Measurements from ENCODE around the gene PGS1.

DNA sequence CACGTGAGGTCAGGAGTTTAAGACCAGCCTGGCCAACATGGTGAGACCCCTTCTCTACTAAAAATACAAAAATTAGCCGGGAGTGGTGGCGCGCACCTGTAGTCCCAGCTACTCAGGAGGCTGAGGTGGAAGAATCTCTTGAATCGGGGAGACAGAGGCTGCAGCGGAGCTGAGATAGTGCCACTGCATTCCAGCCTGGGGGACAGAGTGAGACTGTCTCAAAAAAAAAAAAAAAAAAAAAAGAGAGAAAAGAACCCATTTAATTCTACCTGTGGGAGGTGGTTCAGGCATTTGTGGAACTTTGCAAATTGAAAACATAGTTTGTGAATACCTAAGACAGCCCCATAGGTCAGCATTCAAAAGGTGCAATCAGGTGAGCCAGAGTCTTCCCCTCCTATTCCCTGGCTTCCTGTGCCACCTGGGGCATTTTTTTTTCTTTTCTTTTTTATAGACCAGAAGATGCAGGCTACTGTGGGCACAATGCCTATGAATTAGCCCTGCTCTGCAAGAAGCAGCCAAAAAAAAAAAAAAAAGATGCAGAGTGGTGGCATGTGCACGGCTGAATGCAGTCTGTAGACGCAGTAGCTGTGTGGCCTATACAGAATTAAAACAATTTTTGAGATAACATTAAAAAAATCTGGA is 9.5 kb upstream of the PGS1 start:
- TF ChIP-seq POLR2A (IDR thresholded peaks at IDR 0.05) (no peak), EP300 (IDR thresholded peaks at IDR 0.05) (no peak)
- TF ChIP-seq, protein P1, sequence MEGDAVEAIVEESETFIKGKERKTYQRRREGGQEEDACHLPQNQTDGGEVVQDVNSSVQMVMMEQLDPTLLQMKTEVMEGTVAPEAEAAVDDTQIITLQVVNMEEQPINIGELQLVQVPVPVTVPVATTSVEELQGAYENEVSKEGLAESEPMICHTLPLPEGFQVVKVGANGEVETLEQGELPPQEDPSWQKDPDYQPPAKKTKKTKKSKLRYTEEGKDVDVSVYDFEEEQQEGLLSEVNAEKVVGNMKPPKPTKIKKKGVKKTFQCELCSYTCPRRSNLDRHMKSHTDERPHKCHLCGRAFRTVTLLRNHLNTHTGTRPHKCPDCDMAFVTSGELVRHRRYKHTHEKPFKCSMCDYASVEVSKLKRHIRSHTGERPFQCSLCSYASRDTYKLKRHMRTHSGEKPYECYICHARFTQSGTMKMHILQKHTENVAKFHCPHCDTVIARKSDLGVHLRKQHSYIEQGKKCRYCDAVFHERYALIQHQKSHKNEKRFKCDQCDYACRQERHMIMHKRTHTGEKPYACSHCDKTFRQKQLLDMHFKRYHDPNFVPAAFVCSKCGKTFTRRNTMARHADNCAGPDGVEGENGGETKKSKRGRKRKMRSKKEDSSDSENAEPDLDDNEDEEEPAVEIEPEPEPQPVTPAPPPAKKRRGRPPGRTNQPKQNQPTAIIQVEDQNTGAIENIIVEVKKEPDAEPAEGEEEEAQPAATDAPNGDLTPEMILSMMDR (IDR thresholded peaks at IDR 0.05) = no peak

Data from ovary (tissue), 3 donors.